Gastrocnemius medialis (tissue), 4 donors: ENCODE measurements around the gene SUPT3H. TPM values are rescaled to one million over a fixed set of nuclear protein-coding genes. Genes with fewer than 3 reads are reported as not detected.

Source experiments
- ATAC-seq, 2 donors: fragments of 150-250 bp; one replicate each; pipeline ENCODE4 v1.9.1; 2016
- DNase-seq, 2 donors: peaks; one replicate each; pipeline ENCODE4 v3.0.0-alpha.2; 2019
- H3K27ac ChIP-seq, 4 donors: fragments of 200-600 bp; sonication (generic); 1 replicate in 1 of 4; 2 replicates in 3 of 4; pipeline ENCODE4 v1.5.1; 2016 to 2018; ENCODE audit warnings: mild to moderate bottlenecking in 2 of 4, moderate library complexity in 1 of 4
- H3K27me3 ChIP-seq, 3 donors: fragments of 200-600 bp; sonication (generic) in 2 of 3; 1 replicate in 1 of 3; 2 replicates in 2 of 3; pipeline versions ENCODE4 v1.5.1 to v1.6.0; 2016 to 2019; ENCODE audit warnings: mild to moderate bottlenecking in 1 of 3, moderate library complexity in 1 of 3
- H3K36me3 ChIP-seq, 2 donors: fragments of 200-600 bp; sonication (generic) in 1 of 2; one replicate each; pipeline ENCODE4 v1.5.1; 2017 to 2018
- H3K4me1 ChIP-seq, 2 donors: fragments of 200-600 bp; sonication (generic) in 1 of 2; one replicate each; pipeline ENCODE4 v1.5.1; 2016 to 2017; ENCODE audit warnings: mild to moderate bottlenecking in 2 of 2
- H3K4me3 ChIP-seq, 4 donors: fragments of 200-600 bp; sonication (generic) in 3 of 4; 1 replicate in 1 of 4; 2 replicates in 3 of 4; pipeline ENCODE4 v1.5.1; 2016 to 2019; ENCODE audit warnings: mild to moderate bottlenecking in 2 of 4
- H3K9me3 ChIP-seq, 3 donors: fragments of 200-600 bp; sonication (generic) in 2 of 3; 1 replicate in 1 of 3; 2 replicates in 2 of 3; pipeline ENCODE4 v1.5.1; 2016 to 2019
- POLR2A ChIP-seq, 2 donors: fragments of 450-650 bp; IDR thresholded peaks; one replicate each; pipeline ENCODE4 v1.6.1; 2017; ENCODE audit warnings: antibody characterized with exemption in 2 of 2, mild to moderate bottlenecking in 2 of 2, moderate library complexity in 2 of 2
- in situ Hi-C, 4 donors: fragments of 200-750 bp; cut with MboI; loops; one replicate each; pipeline versions ENCODE4 v1.15.0 to v1.8.0; 2017; ENCODE audit warnings: low sequenced_read_pairs in 4 of 4
- intact Hi-C: fragments of 100-400 bp; cut with DNase I; formaldehyde crosslinking; loops from one replicate; pipeline ENCODE4 v1.15.1; 2023; ENCODE audit warnings: low total_unique reads
- total RNA-seq, 4 donors: library from RNA; depleted of rRNA; stranded (reverse); fragments of >200 nt; gene quantifications; one replicate each; pipeline versions ENCODE4 v1.1.0 to v1.2.3, GENCODE V29; 2016
- TF ChIP-seq, protein P1 (sequence below), 5 experiments: fragments of 450-650 bp in 3 of 5; fragments of 200-600 bp in 2 of 5; sonication (generic) in 2 of 5; IDR thresholded peaks in 4 of 5; conservative IDR thresholded peaks in 1 of 5; 1 replicate in 4 of 5; 2 replicates in 1 of 5; pipeline ENCODE4 v1.5.1; 2016 to 2019; ENCODE audit warnings: antibody characterized with exemption in 5 of 5, mild to moderate bottlenecking in 3 of 5, moderate library complexity in 3 of 5

Gene SUPT3H
- total RNA-seq, 4 donors from 2014 or later: 1.5 to 9.0 (median 4.2) TPM

GRCh38 chr6:45098256-45098655, 279.5 kb downstream of the SUPT3H start:
- no peak for DNase-seq
- Histone ChIP-seq H3K27ac (no peak overlapping the region), H3K9me3 (no peaks in the 10 kb centered on the region), H3K36me3 (no peaks in the 10 kb centered on the region), H3K27me3 (no peaks in the 10 kb centered on the region), H3K4me3 (no peak overlapping the region), H3K4me1 (no peaks in the 10 kb centered on the region)
- TF ChIP-seq POLR2A (IDR thresholded peaks at IDR 0.05): no peak
- TF ChIP-seq, protein P1, sequence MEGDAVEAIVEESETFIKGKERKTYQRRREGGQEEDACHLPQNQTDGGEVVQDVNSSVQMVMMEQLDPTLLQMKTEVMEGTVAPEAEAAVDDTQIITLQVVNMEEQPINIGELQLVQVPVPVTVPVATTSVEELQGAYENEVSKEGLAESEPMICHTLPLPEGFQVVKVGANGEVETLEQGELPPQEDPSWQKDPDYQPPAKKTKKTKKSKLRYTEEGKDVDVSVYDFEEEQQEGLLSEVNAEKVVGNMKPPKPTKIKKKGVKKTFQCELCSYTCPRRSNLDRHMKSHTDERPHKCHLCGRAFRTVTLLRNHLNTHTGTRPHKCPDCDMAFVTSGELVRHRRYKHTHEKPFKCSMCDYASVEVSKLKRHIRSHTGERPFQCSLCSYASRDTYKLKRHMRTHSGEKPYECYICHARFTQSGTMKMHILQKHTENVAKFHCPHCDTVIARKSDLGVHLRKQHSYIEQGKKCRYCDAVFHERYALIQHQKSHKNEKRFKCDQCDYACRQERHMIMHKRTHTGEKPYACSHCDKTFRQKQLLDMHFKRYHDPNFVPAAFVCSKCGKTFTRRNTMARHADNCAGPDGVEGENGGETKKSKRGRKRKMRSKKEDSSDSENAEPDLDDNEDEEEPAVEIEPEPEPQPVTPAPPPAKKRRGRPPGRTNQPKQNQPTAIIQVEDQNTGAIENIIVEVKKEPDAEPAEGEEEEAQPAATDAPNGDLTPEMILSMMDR (IDR thresholded peaks at IDR 0.05 in 4 of 5, conservative IDR thresholded peaks at IDR 0.05 in 1 of 5): no peak
- ATAC-seq: no peak
- intact Hi-C loops: no loop called here
- in situ Hi-C loops: no loop called here

DNA sequence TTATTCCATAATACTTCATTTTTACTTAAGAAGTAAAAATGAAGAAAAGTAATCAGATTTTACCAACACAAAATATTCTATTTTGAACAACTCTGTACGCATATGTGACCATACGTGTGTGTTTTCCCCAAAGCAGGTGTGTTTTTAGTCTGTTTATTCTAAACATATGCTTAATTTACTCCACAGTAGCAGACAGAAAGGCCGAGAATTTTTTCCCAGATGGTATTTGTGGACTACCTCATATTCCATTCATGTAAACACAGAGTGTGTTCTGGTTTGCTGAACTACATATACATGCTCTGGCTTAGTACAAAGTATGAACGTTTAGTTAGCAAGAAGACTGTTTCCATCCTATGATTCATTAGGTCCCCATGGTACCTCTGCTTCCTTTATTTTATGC, 282.9 kb downstream of the SUPT3H start:
- intact Hi-C loops (no loop called here), in situ Hi-C loops (no loop called here)
- ATAC-seq (no peak), DNase-seq (no peak)
- Histone ChIP-seq H3K9me3 (no peaks in the 10 kb centered on the region), H3K27me3 (no peaks in the 10 kb centered on the region), H3K4me1 (no peaks in the 10 kb centered on the region), H3K4me3 (no peak overlapping the region), H3K27ac (no peak overlapping the region), H3K36me3 (no peaks in the 10 kb centered on the region)
- TF ChIP-seq, protein P1 (IDR thresholded peaks at IDR 0.05 in 4 of 5, conservative IDR thresholded peaks at IDR 0.05 in 1 of 5): no peak
- no peak for TF ChIP-seq POLR2A (IDR thresholded peaks at IDR 0.05)

DNA sequence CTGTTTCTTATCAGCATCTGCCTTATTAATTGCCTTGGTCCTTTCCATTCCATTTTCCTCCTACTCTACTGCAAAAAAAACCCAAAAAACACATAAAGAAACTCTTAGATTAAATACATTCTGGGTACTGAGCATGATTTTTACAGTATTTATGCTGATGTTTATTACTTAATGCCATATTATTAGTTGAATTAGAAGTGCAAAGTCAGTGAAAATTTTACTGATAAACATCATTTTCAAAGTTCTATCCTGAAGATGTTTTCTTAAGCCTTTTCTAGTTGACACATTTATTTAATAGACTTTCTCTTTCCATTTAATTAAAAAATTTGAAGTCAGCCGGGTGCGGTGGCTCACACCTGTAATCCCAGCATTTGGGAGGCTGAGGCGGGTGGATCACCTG, 285.6 kb downstream of the SUPT3H start:
- no peak overlapping the region for H3K27ac ChIP-seq
- H3K4me3 ChIP-seq: no peak overlapping the region
- intact Hi-C loops: no loop called here
- H3K4me1 ChIP-seq: no peaks in the 10 kb centered on the region
- H3K36me3 ChIP-seq: no peaks in the 10 kb centered on the region
- DNase-seq: no peak
- no peaks in the 10 kb centered on the region for H3K27me3 ChIP-seq
- H3K9me3 ChIP-seq: no peaks in the 10 kb centered on the region
- no peak for TF ChIP-seq POLR2A (IDR thresholded peaks at IDR 0.05)
- TF ChIP-seq, protein P1 (IDR thresholded peaks at IDR 0.05 in 4 of 5, conservative IDR thresholded peaks at IDR 0.05 in 1 of 5): no peak
- in situ Hi-C loops: no loop called here
- ATAC-seq: no peak

GRCh38 chr6:45086360-45087084, 291.2 kb downstream of the SUPT3H start:
- Histone ChIP-seq H3K27ac (no peak overlapping the region), H3K27me3 (no peaks in the 10 kb centered on the region), H3K4me1 (no peaks in the 10 kb centered on the region), H3K36me3 (no peaks in the 10 kb centered on the region), H3K9me3 (no peaks in the 10 kb centered on the region), H3K4me3 (no peak overlapping the region)
- DNase-seq: no peak
- in situ Hi-C loops (no loop called here), intact Hi-C loops (no loop called here)
- no peak for ATAC-seq
- TF ChIP-seq, protein P1 (IDR thresholded peaks at IDR 0.05 in 4 of 5, conservative IDR thresholded peaks at IDR 0.05 in 1 of 5): no peak
- no peak for TF ChIP-seq POLR2A (IDR thresholded peaks at IDR 0.05)

GRCh38 chr6:45084257-45084656, 293.5 kb downstream of the SUPT3H start:
- Histone ChIP-seq H3K9me3 (no peaks in the 10 kb centered on the region), H3K4me3 (no peak overlapping the region), H3K36me3 (no peaks in the 10 kb centered on the region), H3K27ac (no peak overlapping the region), H3K27me3 (no peaks in the 10 kb centered on the region), H3K4me1 (no peaks in the 10 kb centered on the region)
- DNase-seq (no peak), ATAC-seq (no peak)
- intact Hi-C loops (no loop called here), in situ Hi-C loops (no loop called here)
- no peak for TF ChIP-seq POLR2A (IDR thresholded peaks at IDR 0.05)
- TF ChIP-seq, protein P1 (IDR thresholded peaks at IDR 0.05 in 4 of 5, conservative IDR thresholded peaks at IDR 0.05 in 1 of 5): no peak
